Pericardium fibroblast (primary cell): Measurements from ENCODE around the gene NCKAP5L. TPM values are rescaled to one million over a fixed set of nuclear protein-coding genes. Genes with fewer than 3 reads are reported as not detected.

Experiments used
- total RNA-seq: library from RNA; depleted of rRNA; stranded (reverse); fragments of >200 nt; gene quantifications from 2 replicates; pipeline ENCODE4 v1.2.3, GENCODE V29; 2015

NCKAP5L gene, protein sequence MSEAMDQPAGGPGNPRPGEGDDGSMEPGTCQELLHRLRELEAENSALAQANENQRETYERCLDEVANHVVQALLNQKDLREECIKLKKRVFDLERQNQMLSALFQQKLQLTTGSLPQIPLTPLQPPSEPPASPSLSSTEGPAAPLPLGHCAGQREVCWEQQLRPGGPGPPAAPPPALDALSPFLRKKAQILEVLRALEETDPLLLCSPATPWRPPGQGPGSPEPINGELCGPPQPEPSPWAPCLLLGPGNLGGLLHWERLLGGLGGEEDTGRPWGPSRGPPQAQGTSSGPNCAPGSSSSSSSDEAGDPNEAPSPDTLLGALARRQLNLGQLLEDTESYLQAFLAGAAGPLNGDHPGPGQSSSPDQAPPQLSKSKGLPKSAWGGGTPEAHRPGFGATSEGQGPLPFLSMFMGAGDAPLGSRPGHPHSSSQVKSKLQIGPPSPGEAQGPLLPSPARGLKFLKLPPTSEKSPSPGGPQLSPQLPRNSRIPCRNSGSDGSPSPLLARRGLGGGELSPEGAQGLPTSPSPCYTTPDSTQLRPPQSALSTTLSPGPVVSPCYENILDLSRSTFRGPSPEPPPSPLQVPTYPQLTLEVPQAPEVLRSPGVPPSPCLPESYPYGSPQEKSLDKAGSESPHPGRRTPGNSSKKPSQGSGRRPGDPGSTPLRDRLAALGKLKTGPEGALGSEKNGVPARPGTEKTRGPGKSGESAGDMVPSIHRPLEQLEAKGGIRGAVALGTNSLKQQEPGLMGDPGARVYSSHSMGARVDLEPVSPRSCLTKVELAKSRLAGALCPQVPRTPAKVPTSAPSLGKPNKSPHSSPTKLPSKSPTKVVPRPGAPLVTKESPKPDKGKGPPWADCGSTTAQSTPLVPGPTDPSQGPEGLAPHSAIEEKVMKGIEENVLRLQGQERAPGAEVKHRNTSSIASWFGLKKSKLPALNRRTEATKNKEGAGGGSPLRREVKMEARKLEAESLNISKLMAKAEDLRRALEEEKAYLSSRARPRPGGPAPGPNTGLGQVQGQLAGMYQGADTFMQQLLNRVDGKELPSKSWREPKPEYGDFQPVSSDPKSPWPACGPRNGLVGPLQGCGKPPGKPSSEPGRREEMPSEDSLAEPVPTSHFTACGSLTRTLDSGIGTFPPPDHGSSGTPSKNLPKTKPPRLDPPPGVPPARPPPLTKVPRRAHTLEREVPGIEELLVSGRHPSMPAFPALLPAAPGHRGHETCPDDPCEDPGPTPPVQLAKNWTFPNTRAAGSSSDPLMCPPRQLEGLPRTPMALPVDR (N-terminal part only)
- total RNA-seq = 29.6 and 36.8 TPM in 2 replicates

DNA sequence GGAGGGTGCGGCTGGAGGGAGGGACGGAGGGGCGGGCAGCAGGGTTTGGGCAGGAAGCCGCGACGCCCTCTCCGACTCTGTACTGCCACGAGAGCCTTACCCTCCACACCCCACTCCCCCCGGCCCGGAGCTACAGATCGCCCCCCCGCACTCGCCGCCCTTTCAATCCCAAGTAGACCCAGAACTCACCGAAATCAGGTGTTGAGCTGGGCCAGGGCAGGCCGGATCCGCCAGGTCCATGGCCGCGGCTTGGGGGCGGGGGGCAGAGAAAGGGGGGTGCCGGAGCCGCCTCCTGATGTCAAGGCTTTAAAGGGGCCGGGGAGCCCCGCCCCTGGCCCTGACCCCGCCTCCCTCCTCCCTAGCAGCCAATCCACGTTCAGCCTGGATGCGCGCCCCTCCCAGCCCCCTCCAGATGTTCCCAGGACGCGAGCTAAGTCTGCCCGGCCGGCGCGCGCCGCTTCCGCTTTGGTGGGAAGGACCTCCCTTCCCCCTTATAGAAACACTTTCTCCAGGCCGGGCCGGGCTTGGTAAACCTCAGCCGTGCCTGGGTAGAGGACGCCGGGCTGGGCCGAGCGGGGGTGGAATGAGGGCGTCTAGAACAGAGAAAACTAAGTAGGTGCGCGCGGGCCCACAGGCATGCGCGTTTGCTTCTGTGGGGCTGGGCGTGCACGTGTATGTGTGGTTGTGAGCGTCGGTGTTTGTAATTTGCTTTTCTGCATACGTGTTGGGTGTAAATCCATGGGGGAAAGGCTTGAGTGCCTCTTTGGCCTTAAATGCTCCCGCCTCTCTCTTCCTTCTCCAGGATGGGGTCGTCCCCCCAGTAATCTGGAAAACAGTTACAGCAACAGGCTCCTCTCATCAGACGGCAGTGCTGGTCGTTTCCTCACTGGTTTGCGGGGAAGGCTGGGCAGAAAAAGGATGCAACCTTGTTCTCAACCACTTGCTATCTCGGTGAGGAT, at the start of gene NCKAP5L:
TSS of gene NCKAP5L (minus strand) at position 281 of the 959 bp plus-strand sequence. CDS start 24,369 bp downstream, outside the sequence.

GRCh38 chr12:49842519-49843352, 14.5 kb upstream of the NCKAP5L start, which contains the start of gene BCDIN3D:
Gene BCDIN3D (minus strand): TSS chr12:49843106. CDS start chr12:49843087, 19 bp downstream.

Other genes with a start within 250 kb of the NCKAP5L start
- gene FAM186B, start 222.8 kb downstream of the NCKAP5L start, total RNA-seq = 0.23 TPM in 1 of 2 replicates, not detected in the other
- gene PRPF40B, start 204.9 kb downstream of the NCKAP5L start, total RNA-seq = 7.3 and 7.6 TPM in 2 replicates
- 12.1 and 12.3 TPM in 2 replicates for gene FMNL3, start 121.0 kb downstream of the NCKAP5L start, total RNA-seq
- gene TMBIM6, start 86.9 kb downstream of the NCKAP5L start, total RNA-seq = 331 and 352 TPM in 2 replicates
- gene BCDIN3D, start 14.7 kb upstream of the NCKAP5L start, total RNA-seq = 3.6 and 3.7 TPM in 2 replicates
- 4.0 and 21.1 TPM in 2 replicates for gene FAIM2, start 75.5 kb upstream of the NCKAP5L start, total RNA-seq
- not detected in 2 replicates for gene AQP2, start 122.3 kb upstream of the NCKAP5L start, total RNA-seq
- 5.4 TPM in 1 of 2 replicates, not detected in the other for gene AQP5, start 133.5 kb upstream of the NCKAP5L start, total RNA-seq
- not detected in 2 replicates for gene AQP6, start 144.5 kb upstream of the NCKAP5L start, total RNA-seq
- 6.8 and 8.5 TPM in 2 replicates for gene RACGAP1, start 197.1 kb upstream of the NCKAP5L start, total RNA-seq
- 4.6 and 13.2 TPM in 2 replicates for gene ASIC1, start 229.2 kb upstream of the NCKAP5L start, total RNA-seq